ENCODE results near the gene POMT1.

POMT1 gene

GRCh38 chr9:131518553-131518952 is 15.8 kb downstream of the POMT1 start:
- H3K9me3 Mint-ChIP-seq, result no peaks in the 10 kb centered on the region
- ATAC-seq (ENCODE audit: low read depth) (no peak), DNase-seq (ENCODE audit: low spot score in 2 of 2) (no peak)
- H3K27me3 Mint-ChIP-seq, result no peaks in the 10 kb centered on the region
- peaks cover 8% of the 10 kb centered on the region for H3K36me3 Mint-ChIP-seq
- no peak overlapping the region for H3K27ac Mint-ChIP-seq
- peaks cover 6% of the 10 kb centered on the region for H3K4me1 Mint-ChIP-seq
- H3K4me3 Mint-ChIP-seq, result no peak overlapping the region

GRCh38 chr9:131520503-131520902 is 17.8 kb downstream of the POMT1 start:
- DNase-seq (ENCODE audit: low spot score in 2 of 2) (no peak), ATAC-seq (ENCODE audit: low read depth) (no peak)
- Mint-ChIP-seq H3K4me1 (no peaks in the 10 kb centered on the region), H3K4me3 (no peak overlapping the region), H3K27me3 (no peaks in the 10 kb centered on the region), H3K27ac (no peak overlapping the region), H3K9me3 (no peaks in the 10 kb centered on the region), H3K36me3 (peaks cover 10% of the 10 kb centered on the region)

GRCh38 chr9:131521203-131521602 is 18.5 kb downstream of the POMT1 start:
- H3K9me3 Mint-ChIP-seq, result no peaks in the 10 kb centered on the region
- peaks cover 11% of the 10 kb centered on the region for H3K36me3 Mint-ChIP-seq
- H3K4me1 Mint-ChIP-seq, result no peaks in the 10 kb centered on the region
- H3K4me3 Mint-ChIP-seq, result no peak overlapping the region
- no peaks in the 10 kb centered on the region for H3K27me3 Mint-ChIP-seq
- DNase-seq (ENCODE audit: low spot score in 2 of 2) (no peak), ATAC-seq (ENCODE audit: low read depth) (no peak)
- no peak overlapping the region for H3K27ac Mint-ChIP-seq

GRCh38 chr9:131521822-131522221 is 19.1 kb downstream of the POMT1 start:
- Mint-ChIP-seq H3K36me3 (peaks cover 17% of the 10 kb centered on the region), H3K4me1 (no peaks in the 10 kb centered on the region), H3K27me3 (no peaks in the 10 kb centered on the region), H3K4me3 (no peak overlapping the region), H3K9me3 (no peaks in the 10 kb centered on the region), H3K27ac (no peak overlapping the region)
- no peak for ATAC-seq (ENCODE audit: low read depth)
- no peak for DNase-seq (ENCODE audit: low spot score in 2 of 2)

GRCh38 chr9:131522257-131523085 is 19.8 kb downstream of the POMT1 start:
- H3K4me1 Mint-ChIP-seq, result no peaks in the 10 kb centered on the region
- peaks cover 17% of the 10 kb centered on the region for H3K36me3 Mint-ChIP-seq
- H3K9me3 Mint-ChIP-seq, result no peaks in the 10 kb centered on the region
- no peak overlapping the region for H3K4me3 Mint-ChIP-seq
- no peaks in the 10 kb centered on the region for H3K27me3 Mint-ChIP-seq
- DNase-seq (ENCODE audit: low spot score in 2 of 2) (no peak), ATAC-seq (ENCODE audit: low read depth) (no peak)
- no peak overlapping the region for H3K27ac Mint-ChIP-seq

- H3K9me3 Mint-ChIP-seq, result no peaks in the 10 kb centered on the region
- H3K36me3 Mint-ChIP-seq, result peaks cover 17% of the 10 kb centered on the region
- ATAC-seq (ENCODE audit: low read depth) (no peak), DNase-seq (ENCODE audit: low spot score in 2 of 2) (no peak)
- no peaks in the 10 kb centered on the region for H3K27me3 Mint-ChIP-seq
- H3K4me3 Mint-ChIP-seq, result no peak overlapping the region
- no peak overlapping the region for H3K27ac Mint-ChIP-seq
- no peaks in the 10 kb centered on the region for H3K4me1 Mint-ChIP-seq
Observed at GRCh38 chr9:131523086-131523388, 20.3 kb downstream of the POMT1 start.

GRCh38 chr9:131523451-131524435 is 21.0 kb downstream of the POMT1 start:
- H3K4me3 Mint-ChIP-seq, result no peak overlapping the region
- H3K9me3 Mint-ChIP-seq, result no peaks in the 10 kb centered on the region
- ATAC-seq (ENCODE audit: low read depth) (no peak), DNase-seq (ENCODE audit: low spot score in 2 of 2) (no peak)
- H3K27ac Mint-ChIP-seq, result no peak overlapping the region
- no peaks in the 10 kb centered on the region for H3K4me1 Mint-ChIP-seq
- no peaks in the 10 kb centered on the region for H3K27me3 Mint-ChIP-seq
- peaks cover 15% of the 10 kb centered on the region for H3K36me3 Mint-ChIP-seq

GRCh38 chr9:131524665-131525315 is 22.1 kb downstream of the POMT1 start:
- DNase-seq (ENCODE audit: low spot score in 2 of 2), result no peak
- Mint-ChIP-seq H3K36me3 (peaks cover 10% of the 10 kb centered on the region), H3K27ac (no peak overlapping the region), H3K9me3 (no peaks in the 10 kb centered on the region), H3K4me1 (peaks cover under 1% of the 10 kb centered on the region), H3K27me3 (no peaks in the 10 kb centered on the region), H3K4me3 (no peak overlapping the region)
- no peak for ATAC-seq (ENCODE audit: low read depth)

GRCh38 chr9:131525643-131526565 is 23.2 kb downstream of the POMT1 start:
- Mint-ChIP-seq H3K27ac (no peak overlapping the region), H3K36me3 (peaks cover 10% of the 10 kb centered on the region)
- ATAC-seq (ENCODE audit: low read depth), result no peak

GRCh38 chr9:131528186-131528585 is 25.5 kb downstream of the POMT1 start:
- DNase-seq (ENCODE audit: low spot score in 2 of 2), result no peak
- H3K4me1 Mint-ChIP-seq, result peaks cover 5% of the 10 kb centered on the region
- no peaks in the 10 kb centered on the region for H3K27me3 Mint-ChIP-seq
- no peaks in the 10 kb centered on the region for H3K9me3 Mint-ChIP-seq
- H3K27ac Mint-ChIP-seq, result no peak overlapping the region
- ATAC-seq (ENCODE audit: low read depth), result no peak
- peak overlapping the region; percentile 37 for H3K4me3 Mint-ChIP-seq
- H3K36me3 Mint-ChIP-seq, result peaks cover 10% of the 10 kb centered on the region

More at GRCh38 chr9:131525643-131526565, 23.2 kb downstream of the POMT1 start:
- DNase-seq (ENCODE audit: low spot score in 2 of 2), result no peak
- Mint-ChIP-seq H3K27me3 (no peaks in the 10 kb centered on the region), H3K4me3 (no peak overlapping the region), H3K4me1 (peaks cover 5% of the 10 kb centered on the region), H3K9me3 (no peaks in the 10 kb centered on the region)

- DNase-seq (ENCODE audit: low spot score in 2 of 2) (no peak), ATAC-seq (ENCODE audit: low read depth) (no peak)
- H3K36me3 Mint-ChIP-seq, result peaks cover 10% of the 10 kb centered on the region
- H3K27me3 Mint-ChIP-seq, result no peaks in the 10 kb centered on the region
- H3K4me1 Mint-ChIP-seq, result peaks cover 5% of the 10 kb centered on the region
- no peak overlapping the region for H3K4me3 Mint-ChIP-seq
- no peak overlapping the region for H3K27ac Mint-ChIP-seq
- H3K9me3 Mint-ChIP-seq, result no peaks in the 10 kb centered on the region
Observed at GRCh38 chr9:131528886-131529505, 26.3 kb downstream of the POMT1 start.

- H3K4me3 Mint-ChIP-seq, result peak overlapping the region; percentile 78
- no peaks in the 10 kb centered on the region for H3K27me3 Mint-ChIP-seq
- no peak for ATAC-seq (ENCODE audit: low read depth)
- peaks cover 11% of the 10 kb centered on the region for H3K4me1 Mint-ChIP-seq
- H3K36me3 Mint-ChIP-seq, result peaks cover 9% of the 10 kb centered on the region
- no peak overlapping the region for H3K27ac Mint-ChIP-seq
- H3K9me3 Mint-ChIP-seq, result no peaks in the 10 kb centered on the region
- DNase-seq (ENCODE audit: low spot score in 2 of 2), result no peak
Observed at GRCh38 chr9:131529597-131530545, 27.2 kb downstream of the POMT1 start.

Measured in memory B cell (primary cell).